ENCODE results near the gene CERS6.

The CERS6 gene

DNA sequence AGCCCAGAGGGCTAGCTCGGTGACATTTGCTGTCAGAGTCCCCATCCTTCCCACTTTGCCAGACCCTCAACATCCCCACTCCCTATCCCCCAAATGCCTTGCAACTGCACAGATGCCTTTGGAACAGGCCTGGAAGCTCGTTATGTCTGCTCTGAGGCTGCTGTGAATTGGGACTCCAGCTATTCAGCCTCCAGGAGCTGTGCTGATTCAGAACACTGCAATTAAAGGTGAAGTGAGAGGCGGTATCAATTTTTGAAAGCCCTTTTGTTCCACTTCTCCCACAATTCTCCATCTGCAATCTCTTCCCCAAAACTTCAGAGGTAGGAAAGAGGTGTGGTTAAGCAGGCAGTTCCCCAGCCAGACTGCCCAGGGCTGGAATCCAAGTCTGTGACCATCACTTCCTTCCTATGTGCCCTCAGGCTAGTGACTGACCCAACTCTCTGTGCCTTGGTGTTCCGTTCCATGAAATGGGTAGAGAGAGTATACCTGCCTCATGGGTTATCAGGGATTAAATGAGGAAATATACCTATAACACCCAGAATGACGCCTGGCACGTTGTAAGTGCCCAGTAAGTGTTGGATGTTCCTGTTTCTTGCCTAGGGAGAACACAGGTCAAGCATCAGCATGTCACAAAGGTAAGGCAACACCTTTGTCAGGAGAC, 363.9 kb downstream of the CERS6 start:
- no peak for DNase-seq (ENCODE audit: low read depth in 1 of 2, low spot score in 1 of 2)

DNA sequence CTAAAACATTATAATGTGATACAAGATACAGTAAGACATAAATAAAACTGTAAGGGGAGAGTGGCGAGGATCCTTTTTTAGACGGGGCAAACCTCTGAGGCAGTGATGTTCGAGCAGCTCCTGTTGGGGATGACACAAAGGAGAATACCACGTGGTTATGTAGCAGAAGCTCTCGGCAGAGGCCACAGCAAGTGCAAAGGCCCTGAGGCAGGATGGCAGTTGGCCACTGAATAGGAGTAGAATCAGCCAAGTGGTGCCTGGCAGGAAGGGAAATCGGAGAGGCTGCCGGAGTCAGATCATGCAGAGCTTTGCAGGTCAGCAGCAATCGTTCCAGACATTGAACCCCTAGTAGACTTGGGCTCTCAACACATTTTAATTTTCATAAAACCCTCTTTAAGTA, 365.5 kb downstream of the CERS6 start:
- DNase-seq (ENCODE audit: low read depth in 1 of 2, low spot score in 1 of 2): no peak

DNA sequence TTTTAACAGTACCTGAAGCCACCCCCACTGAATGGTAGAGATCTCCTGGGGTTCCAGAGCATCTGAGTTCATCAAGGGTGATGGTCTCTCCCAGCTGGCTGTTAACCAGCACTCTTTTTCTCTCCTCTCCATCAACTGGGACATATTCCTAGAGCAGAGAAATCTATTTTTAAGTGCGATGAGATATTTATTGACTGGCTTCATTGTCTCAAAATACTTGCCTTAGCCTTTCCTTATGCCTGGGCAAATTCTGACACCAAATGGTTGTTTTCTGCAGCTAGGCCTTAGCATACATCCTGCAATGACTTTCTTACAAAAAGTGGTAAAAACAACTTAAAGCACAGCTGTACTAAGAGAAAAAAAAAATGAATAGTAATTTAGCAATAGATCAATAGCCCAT, 365.9 kb downstream of the CERS6 start:
- no peak for DNase-seq (ENCODE audit: low read depth in 1 of 2, low spot score in 1 of 2)
